ENCODE data around the gene CACNA1B.

DNA sequence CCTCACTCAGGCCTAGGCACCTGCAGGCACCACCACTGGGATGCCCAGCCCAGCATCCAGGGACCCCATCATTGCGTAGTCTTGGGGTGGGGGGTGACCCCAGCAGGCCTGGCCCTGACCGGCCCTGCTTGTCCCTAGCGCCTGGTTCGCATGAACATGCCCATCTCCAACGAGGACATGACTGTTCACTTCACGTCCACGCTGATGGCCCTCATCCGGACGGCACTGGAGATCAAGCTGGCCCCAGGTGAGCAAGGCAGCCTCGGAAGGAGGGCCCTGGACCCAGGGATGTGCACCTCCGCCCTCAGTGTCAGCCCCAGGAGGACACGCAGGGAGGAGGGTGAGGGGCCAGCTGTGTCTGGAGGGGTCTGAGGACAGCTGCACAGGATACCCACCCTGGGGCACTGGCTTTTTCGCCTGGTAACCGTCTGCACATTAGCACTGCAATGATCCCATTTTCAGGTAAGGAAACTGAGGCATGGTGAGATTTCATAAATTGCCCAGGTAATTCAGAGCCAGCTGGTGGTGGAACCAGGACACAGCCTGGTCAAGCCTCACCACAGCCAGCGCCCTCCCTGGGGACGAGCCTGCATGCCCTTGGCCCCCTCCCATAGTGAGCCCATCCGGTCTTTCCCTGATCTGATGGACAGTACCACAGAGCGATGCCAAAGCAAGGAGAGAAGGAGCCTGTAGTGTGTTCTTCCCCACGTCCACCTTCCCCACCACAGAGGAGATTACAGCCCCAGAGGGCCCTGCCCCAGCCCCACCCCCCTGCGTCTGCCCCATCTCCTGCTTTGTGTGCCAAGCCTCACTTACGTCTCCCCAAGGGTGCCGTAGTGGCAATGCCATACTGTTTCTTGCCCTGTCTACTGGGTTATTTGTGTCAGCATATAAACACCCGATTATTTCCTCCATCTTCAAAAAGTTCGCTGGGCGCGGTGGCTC lies 228.3 kb downstream of the CACNA1B start:
- no peak for TF ChIP-seq POLR2A (IDR thresholded peaks at IDR 0.05)
- TF ChIP-seq, protein P1, sequence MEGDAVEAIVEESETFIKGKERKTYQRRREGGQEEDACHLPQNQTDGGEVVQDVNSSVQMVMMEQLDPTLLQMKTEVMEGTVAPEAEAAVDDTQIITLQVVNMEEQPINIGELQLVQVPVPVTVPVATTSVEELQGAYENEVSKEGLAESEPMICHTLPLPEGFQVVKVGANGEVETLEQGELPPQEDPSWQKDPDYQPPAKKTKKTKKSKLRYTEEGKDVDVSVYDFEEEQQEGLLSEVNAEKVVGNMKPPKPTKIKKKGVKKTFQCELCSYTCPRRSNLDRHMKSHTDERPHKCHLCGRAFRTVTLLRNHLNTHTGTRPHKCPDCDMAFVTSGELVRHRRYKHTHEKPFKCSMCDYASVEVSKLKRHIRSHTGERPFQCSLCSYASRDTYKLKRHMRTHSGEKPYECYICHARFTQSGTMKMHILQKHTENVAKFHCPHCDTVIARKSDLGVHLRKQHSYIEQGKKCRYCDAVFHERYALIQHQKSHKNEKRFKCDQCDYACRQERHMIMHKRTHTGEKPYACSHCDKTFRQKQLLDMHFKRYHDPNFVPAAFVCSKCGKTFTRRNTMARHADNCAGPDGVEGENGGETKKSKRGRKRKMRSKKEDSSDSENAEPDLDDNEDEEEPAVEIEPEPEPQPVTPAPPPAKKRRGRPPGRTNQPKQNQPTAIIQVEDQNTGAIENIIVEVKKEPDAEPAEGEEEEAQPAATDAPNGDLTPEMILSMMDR (IDR thresholded peaks at IDR 0.05) = no peak
- TF ChIP-seq POLR2AphosphoS5 (IDR thresholded peaks at IDR 0.05) = no peak

All from upper lobe of left lung (tissue), 4 donors.